ENCODE measurements around the gene PHKA1.
A peak's percentile ranks its signal among the peaks of the same experiment; 100 is the strongest.
"Not testable (repeated sequence)": the region's sequence is repeated elsewhere in the genome, so short reads cannot be mapped to it uniquely, and the experiment has no call there.

The PHKA1 gene

GRCh38 chrX:72666451-72666850, 47.7 kb downstream of the PHKA1 start:
- no peak for DNase-seq

GRCh38 chrX:72663737-72664136, 50.4 kb downstream of the PHKA1 start:
- no peak for DNase-seq

- no peak for DNase-seq
Measured at GRCh38 chrX:72662020-72662747, 51.9 kb downstream of the PHKA1 start.

- no peak for DNase-seq
Measured at GRCh38 chrX:72659723-72660122, 54.4 kb downstream of the PHKA1 start.

DNA sequence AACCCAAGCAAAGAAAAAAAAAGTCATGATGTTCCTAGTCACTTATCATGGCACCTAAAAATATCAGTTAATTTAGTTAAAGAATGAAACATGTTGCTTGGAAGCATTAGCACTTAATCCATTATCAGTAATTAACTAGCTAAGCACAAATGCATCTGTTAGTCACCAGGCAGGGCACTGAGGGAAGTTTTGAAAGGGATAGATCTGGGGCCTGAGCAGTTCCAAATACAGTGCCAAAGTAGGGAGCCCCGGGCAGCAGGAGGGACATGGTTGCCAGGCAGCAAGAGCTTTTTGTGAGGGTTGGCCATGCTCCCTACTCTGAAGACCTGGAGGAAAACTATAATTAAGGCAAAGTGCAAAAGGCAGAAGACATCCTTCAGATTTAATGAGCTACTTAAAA, 62.0 kb downstream of the PHKA1 start:
- peak in 2 of 14 donors; percentile 2 to 14 for DNase-seq

- peak in 1 of 14 donors; percentile 8 for DNase-seq
Measured at GRCh38 chrX:72644946-72645345, 69.2 kb downstream of the PHKA1 start.

DNA sequence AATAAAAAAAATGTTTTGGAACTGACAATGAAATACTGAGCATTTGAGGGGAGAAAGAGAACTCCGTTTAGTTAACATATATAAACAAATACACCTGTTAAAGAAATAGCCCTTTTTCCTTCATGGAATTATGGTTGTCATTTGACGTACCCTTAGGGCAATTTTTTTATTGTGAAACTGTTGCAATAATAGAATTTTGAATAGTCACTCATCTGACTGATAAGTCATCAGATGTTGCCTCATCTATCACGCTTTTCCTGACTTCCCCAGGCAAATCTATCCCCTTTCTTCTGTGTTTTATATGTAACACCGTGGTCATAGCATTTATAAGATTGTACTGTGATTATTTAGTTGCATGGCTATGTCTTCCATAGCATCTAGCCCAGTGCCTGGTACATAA, 72.5 kb downstream of the PHKA1 start:
- no peak for DNase-seq

- no peak for DNase-seq
Measured at GRCh38 chrX:72635930-72636329, 78.2 kb downstream of the PHKA1 start.

DNA sequence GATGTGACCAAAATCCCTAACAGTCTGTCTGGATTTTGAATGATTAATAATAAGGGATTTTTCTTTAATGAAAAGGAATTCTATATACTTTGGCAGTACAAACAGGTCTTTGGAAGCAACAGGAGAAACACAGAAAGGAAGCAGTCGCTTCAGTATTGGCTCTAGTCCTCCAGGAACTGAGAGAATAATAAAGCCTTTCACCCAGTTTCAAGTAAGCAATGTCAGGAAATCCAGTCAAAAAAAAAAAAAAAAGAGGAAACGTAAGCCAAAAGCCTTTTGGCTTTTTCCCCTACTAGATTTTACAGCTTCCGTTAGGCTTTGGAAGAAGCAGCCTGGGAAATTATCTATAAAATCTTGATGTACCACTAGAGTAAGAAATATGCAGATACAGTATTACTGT, 79.8 kb downstream of the PHKA1 start:
- no peak for DNase-seq

GRCh38 chrX:72630185-72630584, 83.9 kb downstream of the PHKA1 start:
- DNase-seq = no peak

GRCh38 chrX:72624194-72624593, 89.9 kb downstream of the PHKA1 start:
- no peak for DNase-seq

DNA sequence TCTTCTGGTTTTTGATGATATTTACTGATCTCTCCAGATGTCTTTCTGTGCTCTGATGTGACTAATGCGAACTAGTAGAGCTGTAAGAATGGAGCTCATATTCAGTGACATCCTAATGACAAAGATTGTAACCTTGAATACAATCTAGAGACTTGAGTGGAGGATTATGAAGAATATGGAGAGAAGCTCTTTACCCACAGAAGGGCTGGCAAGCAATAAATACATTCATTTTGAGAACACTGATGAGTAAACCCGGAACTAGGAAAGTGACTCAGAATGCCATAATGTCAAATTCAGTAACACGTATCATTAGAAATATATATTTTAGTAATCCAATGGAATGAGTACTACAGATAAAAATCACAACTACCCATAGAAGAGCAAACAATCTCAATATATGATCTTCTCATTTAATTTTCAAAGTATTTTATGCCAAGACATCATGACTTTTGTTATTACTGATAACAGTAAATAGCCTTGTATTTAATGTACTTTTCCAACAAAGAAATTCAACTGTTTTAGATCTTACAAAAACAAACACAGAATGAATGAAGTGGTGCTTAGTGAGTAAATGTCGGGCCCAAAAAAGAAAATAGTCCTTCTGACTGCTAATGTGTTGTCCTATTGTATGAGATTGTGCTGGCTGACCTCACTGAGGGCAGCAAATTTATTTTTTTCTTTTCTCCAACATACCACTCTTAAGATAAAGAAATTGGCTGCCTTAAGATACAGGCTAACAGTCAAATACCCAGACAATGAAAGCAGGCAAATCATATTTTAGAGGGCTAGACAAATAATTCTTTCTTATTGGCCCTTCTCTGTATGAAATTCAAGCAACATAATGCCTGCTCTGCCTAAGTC, 92.3 kb downstream of the PHKA1 start:
- no peak for DNase-seq

DNA sequence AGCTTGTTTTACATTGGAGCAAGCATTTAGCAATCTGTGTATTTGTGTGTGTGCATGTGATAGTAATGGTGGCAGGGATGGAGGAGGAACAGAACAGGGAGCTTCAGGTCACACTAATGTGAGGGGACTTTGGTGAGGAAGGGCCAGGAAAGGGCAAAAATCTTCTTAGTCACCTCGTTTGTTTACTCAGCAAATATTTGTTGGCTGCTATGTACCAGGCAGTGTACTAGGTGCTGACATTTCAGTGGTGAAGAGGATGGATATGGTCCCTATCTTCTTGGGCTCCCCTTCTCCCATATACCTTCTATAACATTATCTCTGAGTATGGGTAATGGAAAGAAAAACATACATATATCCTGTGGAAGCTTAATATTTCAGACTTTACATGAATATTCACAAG, 92.9 kb downstream of the PHKA1 start:
- no peak for DNase-seq

DNA sequence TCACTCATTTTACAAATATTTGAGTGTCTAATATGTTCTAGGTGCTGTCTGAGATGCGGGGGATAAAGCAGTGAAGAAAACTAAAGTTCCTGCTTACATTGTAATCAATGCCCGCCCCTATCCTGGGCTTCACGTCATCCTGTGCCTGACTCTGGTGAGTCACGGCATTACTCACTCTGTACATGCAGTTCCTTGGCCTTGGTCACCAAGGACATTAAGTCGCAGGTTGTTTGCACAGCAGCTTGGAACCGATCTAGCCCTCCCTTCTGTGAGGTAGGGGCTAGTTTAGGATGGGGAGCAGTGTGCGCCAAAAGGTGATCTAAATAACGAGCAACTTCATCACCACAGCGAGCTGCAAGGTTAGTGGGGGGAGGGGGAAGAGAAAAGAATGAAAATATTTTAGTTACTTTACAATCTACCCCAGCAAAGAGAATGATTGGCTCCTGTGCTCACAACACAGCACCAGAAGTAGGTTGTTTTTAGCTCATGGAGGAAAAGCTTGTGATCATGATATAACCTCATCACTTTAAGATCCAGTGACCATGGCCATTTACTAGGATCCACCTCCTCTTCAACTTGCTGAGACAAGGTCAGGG, 93.5 kb downstream of the PHKA1 start:
- no peak for DNase-seq

GRCh38 chrX:72609313-72609712, 104.8 kb downstream of the PHKA1 start:
- no peak for DNase-seq

DNA sequence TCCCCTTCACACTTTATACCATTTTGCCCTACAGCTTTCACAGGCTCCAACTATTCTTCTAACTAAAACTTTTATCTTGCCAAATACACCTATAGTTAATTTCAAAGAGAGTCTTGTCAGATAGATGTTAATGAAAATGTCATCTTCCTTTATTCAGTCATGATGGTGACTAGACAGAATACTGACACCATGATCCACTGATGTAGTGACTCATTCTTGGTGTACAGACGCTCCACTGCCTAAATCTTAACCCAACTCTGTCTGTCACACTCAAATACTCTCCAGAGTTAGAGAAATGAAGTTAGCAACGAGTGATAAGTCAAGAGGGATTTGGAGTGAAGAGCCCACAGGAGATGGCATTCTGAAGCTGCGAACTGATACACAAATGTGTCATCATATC, 109.4 kb downstream of the PHKA1 start:
- DNase-seq = no peak

DNA sequence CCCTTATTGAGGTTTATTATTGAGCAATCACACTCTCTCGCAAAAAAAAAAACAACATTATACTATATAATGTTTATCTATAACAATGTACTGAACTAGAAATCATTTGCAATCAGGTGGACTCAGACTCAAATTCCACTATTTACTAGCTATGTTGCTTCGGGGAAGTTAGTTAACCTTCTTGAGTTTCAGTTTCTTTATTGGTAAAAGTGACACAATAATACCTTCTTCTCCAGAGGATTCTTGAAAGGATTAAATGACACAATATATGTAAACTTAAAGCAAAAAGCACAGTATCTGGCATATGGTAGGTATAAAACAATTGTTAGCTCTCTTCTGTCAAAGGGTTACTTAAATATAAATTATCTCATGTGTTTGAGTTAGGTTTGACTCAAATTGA, 110.0 kb downstream of the PHKA1 start:
- DNase-seq = no peak

GRCh38 chrX:72591038-72591437, 123.1 kb downstream of the PHKA1 start:
- not testable (repeated sequence) for DNase-seq

GRCh38 chrX:72584163-72584562, 129.9 kb downstream of the PHKA1 start:
- DNase-seq = no peak

DNA sequence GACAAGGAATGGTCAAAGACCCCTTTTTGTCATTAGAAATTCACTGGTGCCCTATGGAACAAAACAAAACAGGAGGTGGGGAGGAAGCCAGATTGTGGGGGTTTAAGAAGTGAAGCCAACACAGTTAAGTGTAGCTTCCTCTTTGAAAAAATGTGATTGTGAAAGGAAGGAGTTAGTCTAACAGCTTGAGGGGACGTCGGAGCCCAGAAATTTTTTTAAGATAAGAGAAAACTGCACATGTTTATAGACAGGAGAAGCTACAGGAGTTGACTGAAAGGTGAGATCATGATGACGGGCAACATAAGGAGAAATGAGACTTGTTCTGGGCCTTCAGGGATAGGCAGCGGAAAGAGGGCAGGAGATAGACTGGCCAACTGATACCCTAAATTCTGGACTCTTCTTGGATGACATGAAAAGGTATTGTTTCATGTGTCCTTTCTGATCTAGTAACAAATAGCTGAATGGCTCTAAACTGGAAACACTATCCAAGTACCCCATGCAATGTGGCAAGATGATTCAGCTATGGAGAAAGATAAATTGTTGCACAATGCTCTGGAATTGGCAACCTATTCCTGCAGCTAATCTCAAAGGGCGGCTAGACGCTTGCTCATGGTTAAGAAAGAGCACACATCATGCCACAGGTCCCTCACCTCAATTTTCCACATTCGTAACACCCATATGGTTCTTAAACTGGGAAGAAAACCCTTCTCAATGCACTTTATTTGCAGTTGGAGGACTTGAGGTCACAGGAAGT, 137.8 kb downstream of the PHKA1 start:
- no peak for DNase-seq

DNA sequence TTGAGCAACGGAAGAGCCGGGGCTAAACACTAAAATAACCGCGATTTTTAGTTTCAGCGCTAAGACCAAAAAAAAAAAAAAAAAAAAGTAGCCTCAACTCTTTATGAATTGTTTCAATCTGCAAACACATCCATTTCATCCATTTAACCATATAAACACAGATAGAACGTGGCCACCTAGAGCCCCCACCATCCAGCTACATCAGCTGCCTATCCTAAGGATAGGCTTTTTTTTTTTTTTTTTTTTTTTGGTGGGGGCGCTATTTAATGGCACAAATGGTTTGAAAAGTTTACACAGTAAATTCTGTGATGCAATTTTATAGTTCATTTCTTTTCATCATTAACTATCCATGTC, 141.0 kb downstream of the PHKA1 start:
- DNase-seq = no peak

DNA sequence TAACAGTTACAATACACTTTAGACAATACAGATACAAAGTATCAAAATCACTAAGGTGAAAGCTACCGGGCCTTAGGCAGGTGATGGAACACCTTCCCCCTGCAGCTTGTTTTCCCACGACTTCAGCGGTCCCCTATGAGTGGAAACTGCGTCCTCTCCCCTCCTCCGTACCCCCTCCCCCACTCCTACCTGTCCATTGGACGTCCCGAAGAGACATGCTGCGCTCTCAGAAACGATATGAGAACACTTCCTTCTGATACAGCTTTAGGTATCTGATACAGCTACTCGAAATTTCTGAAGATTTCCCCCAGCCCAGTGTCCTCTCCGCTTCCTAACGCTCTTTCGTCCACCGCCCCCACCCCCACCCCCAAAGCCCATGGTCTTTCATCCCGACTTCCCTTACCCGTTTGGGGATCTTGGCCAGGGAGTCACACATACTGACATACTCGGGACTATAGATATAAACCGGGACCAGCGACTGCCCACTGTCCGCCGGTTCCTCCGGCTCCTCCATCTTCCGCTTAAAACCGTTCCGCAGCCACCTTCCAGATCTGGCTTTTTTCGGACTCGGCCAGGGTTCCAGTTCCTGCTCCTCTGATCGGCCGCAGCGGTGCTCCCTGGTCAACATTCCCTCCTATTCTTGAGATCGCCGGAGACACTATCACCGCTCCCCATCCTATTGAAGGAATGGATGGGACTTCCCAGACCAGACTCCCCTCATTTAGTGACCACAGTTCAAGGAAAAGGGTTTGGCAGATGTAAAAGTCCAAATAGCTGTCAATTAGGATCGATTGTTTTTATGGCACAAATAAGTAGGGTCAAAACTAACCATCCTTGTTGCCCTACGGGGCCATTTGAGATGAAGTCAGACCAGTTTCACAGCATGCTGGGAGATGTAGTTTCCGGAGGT, 141.6 kb downstream of the PHKA1 start, which contains the start of gene HDAC8:
TSS of gene HDAC8 (minus strand) at position 596 of the 910 bp plus-strand sequence. CDS start at position 514, 82 bp downstream.
- peak; percentile 9 to 85 (median 58) for DNase-seq

All from C1 segment of cervical spinal cord (tissue), 14 donors.